Endothelial cell of umbilical vein (primary cell): ENCODE data around the gene CDC37L1. TPM values are rescaled to one million over a fixed set of nuclear protein-coding genes. Genes with fewer than 3 reads are reported as not detected.

Experiments used
- BruUV-seq: library from RNA; stranded (reverse); fragments of 400-500 nt; replicated peaks from 2 replicates; lab custom pipeline; 2021; lab: Mats Ljungman, UMichigan
- CTCF ChIA-PET: fragments of 300-600, 350-600 bp; sonication (Branson Sonifier 250); formaldehyde crosslinking; loops from one replicate; lab custom pipeline; 2021; ENCODE audit warnings: antibody characterized with exemption, inconsistent platforms; lab: Charles Lee
- POLR2A ChIA-PET: fragments of 300-600, 350-600 bp; sonication (Branson Sonifier 250); formaldehyde crosslinking; loops from one replicate; lab custom pipeline; 2021; ENCODE audit warnings: antibody characterized with exemption, inconsistent platforms; lab: Charles Lee
- DNase-seq: peaks from one replicate; pipeline ENCODE4 v3.0.0-alpha.2; 2011; ENCODE audit warnings: low read depth, low spot score
- FAIRE-seq: peaks from 2 replicates; lab custom pipeline; 2011; peaks lifted over from hg19 to GRCh38; lab: Jason Lieb, UNC
- H2AFZ ChIP-seq: 2 replicates; pipeline ENCODE4 v1.6.0; 2012; ENCODE audit warnings: low read depth, low read length, control low read depth, inconsistent platforms
- H3K27ac ChIP-seq: 2 replicates; pipeline ENCODE4 v1.5.1; 2011; ENCODE audit warnings: low read depth, mild to moderate bottlenecking, control low read depth, low read length, moderate library complexity; ENCODE audit not compliant: insufficient read depth
- H3K27me3 ChIP-seq, 2 experiments: 2 replicates each; pipeline versions ENCODE4 v1.6.0 to v1.6.1; 2011; ENCODE audit warnings: low read length in 2 of 2, mixed read lengths in 1 of 2; ENCODE audit not compliant: control insufficient read depth in 2 of 2, insufficient read depth in 2 of 2
- H3K36me3 ChIP-seq, 2 experiments: 2 replicates in 1 of 2; 3 replicates in 1 of 2; pipeline ENCODE4 v1.5.1; 2011; ENCODE audit warnings: low read length in 2 of 2, mild to moderate bottlenecking in 1 of 2, moderate library complexity in 1 of 2; ENCODE audit not compliant: control insufficient read depth in 2 of 2, insufficient read depth in 2 of 2; ENCODE audit errors: extremely low read depth in 1 of 2
- H3K4me1 ChIP-seq: 3 replicates; pipeline ENCODE4 v1.5.1; 2011; ENCODE audit warnings: mild to moderate bottlenecking, low read length; ENCODE audit not compliant: control insufficient read depth, insufficient read depth; ENCODE audit errors: extremely low read depth
- H3K4me2 ChIP-seq: 2 replicates; pipeline ENCODE4 v1.6.1; 2011; ENCODE audit warnings: low read length, control low read depth, mixed read lengths; ENCODE audit not compliant: insufficient read depth
- H3K4me3 ChIP-seq, 3 experiments: fragments of 200-600 bp in 1 of 3; sonication (generic), shearing (Covaris generic) in 1 of 3; replicated peaks in 1 of 3; 2 replicates each; pipeline ENCODE4 v1.5.1; 2011 to 2016; ENCODE audit warnings: control low read depth in 3 of 3, low read length in 3 of 3, mild to moderate bottlenecking in 2 of 3, inconsistent platforms in 1 of 3, low read depth in 1 of 3, moderate library complexity in 1 of 3; ENCODE audit not compliant: insufficient read depth in 1 of 3
- H3K79me2 ChIP-seq: 2 replicates; pipeline ENCODE4 v1.6.0; 2012; ENCODE audit warnings: low read length, inconsistent platforms; ENCODE audit not compliant: control insufficient read depth, insufficient read depth
- H3K9ac ChIP-seq: replicated peaks from 2 replicates; pipeline ENCODE3; 2011; ENCODE audit warnings: low read length, control low read depth; ENCODE audit not compliant: insufficient read depth; ENCODE audit errors: extremely low read depth
- H3K9me1 ChIP-seq: replicated peaks from 3 replicates; pipeline ENCODE4 v1.6.0; 2011; ENCODE audit warnings: mild to moderate bottlenecking, low read length; ENCODE audit not compliant: control insufficient read depth, insufficient read depth; ENCODE audit errors: extremely low read depth
- H3K9me3 ChIP-seq: replicated peaks from 2 replicates; pipeline ENCODE4 v1.5.1; 2012; ENCODE audit warnings: low read length, inconsistent platforms; ENCODE audit not compliant: control insufficient read depth, insufficient read depth
- H4K20me1 ChIP-seq: replicated peaks from 2 replicates; pipeline ENCODE3; 2011; ENCODE audit warnings: mild to moderate bottlenecking, low read length; ENCODE audit not compliant: control insufficient read depth, insufficient read depth; ENCODE audit errors: extremely low read depth
- CTCF ChIP-seq, 2 donors: IDR thresholded peaks; 1 replicate in 1 of 2; 2 replicates in 1 of 2; pipeline ENCODE4 v1.5.1; 2011; ENCODE audit warnings: low read length in 2 of 2, mild to moderate bottlenecking in 2 of 2, moderate library complexity in 2 of 2, control low read depth in 1 of 2, inconsistent platforms in 1 of 2, low read depth in 1 of 2; ENCODE audit not compliant: insufficient read depth in 1 of 2; ENCODE audit errors: extremely low read depth in 1 of 2
- JUN ChIP-seq: IDR thresholded peaks from 2 replicates; pipeline ENCODE4 v1.6.1; 2011; ENCODE audit warnings: borderline replicate concordance, low read depth; ENCODE audit not compliant: insufficient read length, insufficient read depth
- MAX ChIP-seq: IDR thresholded peaks from 2 replicates; pipeline ENCODE4 v1.6.1; 2011; ENCODE audit not compliant: insufficient read depth, insufficient read length
- POLR2AphosphoS5 ChIP-seq: IDR thresholded peaks from 2 replicates; pipeline ENCODE4 v1.6.1; 2012; ENCODE audit warnings: low read depth, mild to moderate bottlenecking, control low read depth, low read length, moderate library complexity; ENCODE audit not compliant: insufficient read depth
- dilution Hi-C: fragments of 300-500 bp; cut with MboI; formaldehyde crosslinking; loops from one replicate; pipeline ENCODE4 v1.15.0; 2019; ENCODE audit warnings: low sequenced_read_pairs; ENCODE audit not compliant: extremely low pct_ligation_motif_present
- intact Hi-C: fragments of 100-400 bp; cut with micrococcal nuclease; formaldehyde crosslinking; loops from one replicate; pipeline ENCODE4 v1.10.0; 2022
- polyA plus RNA-seq, 4 experiments: library from polyadenylated mRNA; depleted of rRNA in 3 of 4; stranded (reverse) in 3 of 4; unstranded in 1 of 4; fragments of >200 nt; gene quantifications; 2 replicates each; pipeline versions ENCODE4 v1.2.1 to v1.2.3, GENCODE V29; 2011 to 2012; ENCODE audit warnings: missing spikeins in 1 of 4
- total RNA-seq: library from RNA; stranded (reverse); gene quantifications from 2 replicates; pipeline ENCODE4 v1.2.3, GENCODE V29; 2021

The CDC37L1 gene
- total and polyA plus RNA-seq, 2 donors (not counting 3 experiments of a cell fraction or from before 2014, with no cell fraction given): 2.6 to 6.8 TPM

- H3K36me3 ChIP-seq: no peaks in the 10 kb centered on the region
- dilution Hi-C loops: no loop called here
- no peaks in the 10 kb centered on the region for H3K4me1 ChIP-seq
- intact Hi-C loops: no loop called here
- DNase-seq: no peak
- no peak overlapping the region for H3K4me2 ChIP-seq
- peaks cover 2% of the 10 kb centered on the region for H4K20me1 ChIP-seq
- POLR2A ChIA-PET: no interaction called here
- no peaks in the 10 kb centered on the region for H3K9me1 ChIP-seq
- BruUV-seq: no TSS peak
- no peak overlapping the region for H3K9ac ChIP-seq
- no peaks in the 10 kb centered on the region for H3K9me3 ChIP-seq
- H3K27ac ChIP-seq: no peak overlapping the region
- no peak overlapping the region for H2AFZ ChIP-seq
- H3K27me3 ChIP-seq: no peaks in the 10 kb centered on the region
- no peak for FAIRE-seq
- TF ChIP-seq JUN (no peak), POLR2AphosphoS5 (no peak), MAX (no peak), CTCF (IDR thresholded peaks at IDR 0.05; ENCODE audit: extremely low read depth in 1 of 2, insufficient read depth in 1 of 2, low read depth in 1 of 2, low read length in 2 of 2) (no peak)
- H3K4me3 ChIP-seq: no peak overlapping the region
- CTCF ChIA-PET: no interaction called here
- peaks cover 7% of the 10 kb centered on the region for H3K79me2 ChIP-seq
Observed at GRCh38 chr9:4725706-4726442, 46.5 kb downstream of the CDC37L1 start.
